ENCODE results near the gene CLTC. TPM values are rescaled to one million over a fixed set of nuclear protein-coding genes. Genes with fewer than 3 reads are reported as not detected.

Gene CLTC
- total and polyA plus RNA-seq, 2 of the 13 experiments (the other 11 are each of a cell fraction or from before 2014, with no cell fraction given): 134 to 283 TPM

DNA sequence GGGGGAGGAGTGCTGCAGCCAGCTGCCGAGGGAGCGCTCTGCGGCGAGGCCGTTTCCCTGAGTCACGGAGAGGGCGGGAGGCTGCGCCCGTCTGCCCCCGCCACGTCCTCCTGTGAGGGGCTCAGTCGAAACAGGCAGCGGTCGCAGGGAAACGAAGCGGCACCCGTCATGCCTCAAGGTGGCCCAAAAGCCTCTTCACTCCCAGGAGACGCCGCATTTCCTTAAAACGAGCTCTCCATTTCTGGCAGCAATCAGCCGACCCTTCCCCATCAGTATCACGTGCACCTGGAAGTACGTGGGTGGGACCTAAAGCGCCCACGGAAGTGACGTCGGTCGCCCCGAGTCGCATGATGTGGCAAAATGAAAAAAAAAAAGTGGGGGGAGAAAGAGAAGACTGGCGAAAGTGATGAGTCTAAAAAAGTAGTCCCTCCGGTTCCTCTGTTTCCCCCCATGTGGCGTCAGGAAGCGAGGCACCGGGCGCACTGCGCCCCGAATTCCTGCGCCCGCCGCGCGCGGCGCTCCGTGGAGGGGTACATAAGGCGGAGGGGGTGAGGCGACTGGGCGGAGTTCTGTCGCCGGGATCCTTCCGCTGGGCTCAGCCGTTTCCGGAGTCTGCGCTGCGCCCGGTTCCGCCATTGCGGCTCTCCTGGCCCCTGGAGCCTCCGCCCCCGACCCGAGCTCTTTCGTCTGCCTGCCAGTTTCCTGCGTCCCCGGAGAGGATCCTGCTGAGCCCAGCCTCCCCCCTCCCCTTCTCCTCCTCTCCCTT is at the start of gene CLTC (continued):
- TF ChIP-seq, protein P1, sequence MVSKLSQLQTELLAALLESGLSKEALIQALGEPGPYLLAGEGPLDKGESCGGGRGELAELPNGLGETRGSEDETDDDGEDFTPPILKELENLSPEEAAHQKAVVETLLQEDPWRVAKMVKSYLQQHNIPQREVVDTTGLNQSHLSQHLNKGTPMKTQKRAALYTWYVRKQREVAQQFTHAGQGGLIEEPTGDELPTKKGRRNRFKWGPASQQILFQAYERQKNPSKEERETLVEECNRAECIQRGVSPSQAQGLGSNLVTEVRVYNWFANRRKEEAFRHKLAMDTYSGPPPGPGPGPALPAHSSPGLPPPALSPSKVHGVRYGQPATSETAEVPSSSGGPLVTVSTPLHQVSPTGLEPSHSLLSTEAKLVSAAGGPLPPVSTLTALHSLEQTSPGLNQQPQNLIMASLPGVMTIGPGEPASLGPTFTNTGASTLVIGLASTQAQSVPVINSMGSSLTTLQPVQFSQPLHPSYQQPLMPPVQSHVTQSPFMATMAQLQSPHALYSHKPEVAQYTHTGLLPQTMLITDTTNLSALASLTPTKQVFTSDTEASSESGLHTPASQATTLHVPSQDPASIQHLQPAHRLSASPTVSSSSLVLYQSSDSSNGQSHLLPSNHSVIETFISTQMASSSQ (IDR thresholded peaks at IDR 0.05; ENCODE audit: low read depth): peak; percentile 3; the same call in 1 of the 2 replicates
- TF ChIP-seq, protein P1 (CRISPR knock-in tag; IDR thresholded peaks at IDR 0.05; ENCODE audit: borderline replicate concordance): peak; percentile 91
- TF ChIP-seq ZNF317 (CRISPR knock-in tag; IDR thresholded peaks at IDR 0.05): no peak
- no peak; the same call in 1 of the 2 replicates for TF ChIP-seq JDP2 (CRISPR knock-in tag; IDR thresholded peaks at IDR 0.05; ENCODE audit: borderline replicate concordance)
- TF ChIP-seq, protein P2, sequence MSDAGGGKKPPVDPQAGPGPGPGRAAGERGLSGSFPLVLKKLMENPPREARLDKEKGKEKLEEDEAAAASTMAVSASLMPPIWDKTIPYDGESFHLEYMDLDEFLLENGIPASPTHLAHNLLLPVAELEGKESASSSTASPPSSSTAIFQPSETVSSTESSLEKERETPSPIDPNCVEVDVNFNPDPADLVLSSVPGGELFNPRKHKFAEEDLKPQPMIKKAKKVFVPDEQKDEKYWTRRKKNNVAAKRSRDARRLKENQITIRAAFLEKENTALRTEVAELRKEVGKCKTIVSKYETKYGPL (CRISPR knock-in tag; IDR thresholded peaks at IDR 0.05): peak; percentile 21; the same call in 1 of the 2 replicates
- TF ChIP-seq CBX1 (IDR thresholded peaks at IDR 0.05; ENCODE audit: low read depth): peak; percentile 68
- TF ChIP-seq ZNF264 (CRISPR knock-in tag; IDR thresholded peaks at IDR 0.05): peak; percentile 82
- no peak for TF ChIP-seq ZFP37 (CRISPR knock-in tag; IDR thresholded peaks at IDR 0.05; ENCODE audit: borderline replicate concordance)
- TF ChIP-seq, protein P3, sequence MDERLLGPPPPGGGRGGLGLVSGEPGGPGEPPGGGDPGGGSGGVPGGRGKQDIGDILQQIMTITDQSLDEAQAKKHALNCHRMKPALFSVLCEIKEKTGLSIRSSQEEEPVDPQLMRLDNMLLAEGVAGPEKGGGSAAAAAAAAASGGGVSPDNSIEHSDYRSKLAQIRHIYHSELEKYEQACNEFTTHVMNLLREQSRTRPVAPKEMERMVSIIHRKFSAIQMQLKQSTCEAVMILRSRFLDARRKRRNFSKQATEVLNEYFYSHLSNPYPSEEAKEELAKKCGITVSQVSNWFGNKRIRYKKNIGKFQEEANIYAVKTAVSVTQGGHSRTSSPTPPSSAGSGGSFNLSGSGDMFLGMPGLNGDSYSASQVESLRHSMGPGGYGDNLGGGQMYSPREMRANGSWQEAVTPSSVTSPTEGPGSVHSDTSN (CRISPR knock-in tag; IDR thresholded peaks at IDR 0.05): no peak; the same call in 1 of the 2 replicates
- TF ChIP-seq SMARCC2 (IDR thresholded peaks at IDR 0.05): no peak
- TF ChIP-seq GPN1 (CRISPR knock-in tag; IDR thresholded peaks at IDR 0.05; ENCODE audit: borderline replicate concordance): peak; percentile 39; the same call in 1 of the 2 replicates
- TF ChIP-seq SKI (IDR thresholded peaks at IDR 0.05; ENCODE audit: partially characterized antibody): peak; percentile 89
- peak; percentile 97 for TF ChIP-seq CREB1 (IDR thresholded peaks at IDR 0.05)
- peak; percentile 98 for TF ChIP-seq CREB1 (CRISPR knock-in tag; IDR thresholded peaks at IDR 0.05)
- peak; percentile 84; the same call in 1 of the 2 replicates for TF ChIP-seq KLF12 (CRISPR knock-in tag; IDR thresholded peaks at IDR 0.05; ENCODE audit: borderline replicate concordance)
- TF ChIP-seq, protein P4, sequence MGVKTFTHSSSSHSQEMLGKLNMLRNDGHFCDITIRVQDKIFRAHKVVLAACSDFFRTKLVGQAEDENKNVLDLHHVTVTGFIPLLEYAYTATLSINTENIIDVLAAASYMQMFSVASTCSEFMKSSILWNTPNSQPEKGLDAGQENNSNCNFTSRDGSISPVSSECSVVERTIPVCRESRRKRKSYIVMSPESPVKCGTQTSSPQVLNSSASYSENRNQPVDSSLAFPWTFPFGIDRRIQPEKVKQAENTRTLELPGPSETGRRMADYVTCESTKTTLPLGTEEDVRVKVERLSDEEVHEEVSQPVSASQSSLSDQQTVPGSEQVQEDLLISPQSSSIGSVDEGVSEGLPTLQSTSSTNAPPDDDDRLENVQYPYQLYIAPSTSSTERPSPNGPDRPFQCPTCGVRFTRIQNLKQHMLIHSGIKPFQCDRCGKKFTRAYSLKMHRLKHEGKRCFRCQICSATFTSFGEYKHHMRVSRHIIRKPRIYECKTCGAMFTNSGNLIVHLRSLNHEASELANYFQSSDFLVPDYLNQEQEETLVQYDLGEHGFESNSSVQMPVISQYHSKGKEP (CRISPR knock-in tag; IDR thresholded peaks at IDR 0.05): peak; percentile 48; the same call in 1 of the 2 replicates
- TF ChIP-seq ZNF251 (CRISPR knock-in tag; IDR thresholded peaks at IDR 0.05): 0 out of 2 replicates have a peak, but pooled peaks have one; percentile 51
- TF ChIP-seq, protein P5, sequence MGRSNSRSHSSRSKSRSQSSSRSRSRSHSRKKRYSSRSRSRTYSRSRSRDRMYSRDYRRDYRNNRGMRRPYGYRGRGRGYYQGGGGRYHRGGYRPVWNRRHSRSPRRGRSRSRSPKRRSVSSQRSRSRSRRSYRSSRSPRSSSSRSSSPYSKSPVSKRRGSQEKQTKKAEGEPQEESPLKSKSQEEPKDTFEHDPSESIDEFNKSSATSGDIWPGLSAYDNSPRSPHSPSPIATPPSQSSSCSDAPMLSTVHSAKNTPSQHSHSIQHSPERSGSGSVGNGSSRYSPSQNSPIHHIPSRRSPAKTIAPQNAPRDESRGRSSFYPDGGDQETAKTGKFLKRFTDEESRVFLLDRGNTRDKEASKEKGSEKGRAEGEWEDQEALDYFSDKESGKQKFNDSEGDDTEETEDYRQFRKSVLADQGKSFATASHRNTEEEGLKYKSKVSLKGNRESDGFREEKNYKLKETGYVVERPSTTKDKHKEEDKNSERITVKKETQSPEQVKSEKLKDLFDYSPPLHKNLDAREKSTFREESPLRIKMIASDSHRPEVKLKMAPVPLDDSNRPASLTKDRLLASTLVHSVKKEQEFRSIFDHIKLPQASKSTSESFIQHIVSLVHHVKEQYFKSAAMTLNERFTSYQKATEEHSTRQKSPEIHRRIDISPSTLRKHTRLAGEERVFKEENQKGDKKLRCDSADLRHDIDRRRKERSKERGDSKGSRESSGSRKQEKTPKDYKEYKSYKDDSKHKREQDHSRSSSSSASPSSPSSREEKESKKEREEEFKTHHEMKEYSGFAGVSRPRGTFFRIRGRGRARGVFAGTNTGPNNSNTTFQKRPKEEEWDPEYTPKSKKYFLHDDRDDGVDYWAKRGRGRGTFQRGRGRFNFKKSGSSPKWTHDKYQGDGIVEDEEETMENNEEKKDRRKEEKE (IDR thresholded peaks at IDR 0.05): no peak
- TF ChIP-seq PLRG1 (conservative IDR thresholded peaks at IDR 0.05): no peak
- peak; percentile 67 for TF ChIP-seq MEIS2 (CRISPR knock-in tag; IDR thresholded peaks at IDR 0.05)
